ENCODE measurements around the gene KCNQ5. TPM values are rescaled to one million over a fixed set of nuclear protein-coding genes. Genes with fewer than 3 reads are reported as not detected.

Gene KCNQ5
- total and polyA plus RNA-seq, 2 donors (not counting 1 experiment from before 2014, with no cell fraction given) = 0.74 to 4.6 TPM

DNA sequence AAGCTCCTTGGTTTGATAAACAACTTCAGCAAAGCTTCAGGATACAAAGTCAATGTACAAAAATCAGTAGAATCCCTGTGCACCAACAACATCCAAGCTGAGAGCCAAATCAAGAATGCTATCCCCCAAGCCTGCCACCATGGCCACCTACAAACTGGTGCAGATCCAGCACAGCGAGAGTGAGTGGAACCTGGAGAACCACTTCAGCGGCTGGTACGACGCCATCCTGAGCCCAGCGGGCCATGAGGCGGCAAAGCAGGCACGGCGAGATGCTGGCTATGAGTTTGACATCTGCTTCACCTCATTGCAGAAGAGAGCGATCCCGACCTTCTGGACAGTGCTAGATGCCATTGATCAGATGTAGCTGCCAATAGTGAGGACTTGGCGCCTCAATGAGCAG lies 433.1 kb downstream of the KCNQ5 start:
- no peak for DNase-seq (ENCODE audit: low read depth in 2 of 2)
- Histone ChIP-seq H3K4me1 (ENCODE audit: control insufficient read depth, extremely low read depth, insufficient read depth, low read length) (no peaks in the 10 kb centered on the region), H3K4me2 (ENCODE audit: extremely low read depth, insufficient read depth, low read length) (no peak overlapping the region)

DNA sequence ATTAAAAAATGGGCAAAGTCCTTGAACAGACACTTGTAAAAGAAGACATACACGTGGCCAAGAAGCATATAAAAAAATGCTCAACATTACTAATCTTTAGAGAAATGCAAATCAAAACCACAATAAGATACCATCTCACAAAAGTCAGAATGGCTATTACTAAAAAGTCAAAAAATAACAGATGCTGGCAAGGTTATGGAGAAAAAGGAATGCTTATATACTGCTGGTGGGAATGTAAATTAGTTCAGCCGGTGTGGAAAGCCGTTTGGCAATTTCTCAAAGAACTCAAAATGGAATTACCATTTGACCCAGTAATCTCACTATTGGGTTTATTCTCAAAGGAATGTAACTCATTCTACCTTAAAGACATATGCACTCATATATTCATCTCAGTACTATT lies 436.9 kb downstream of the KCNQ5 start:
- Histone ChIP-seq H4K20me1 (ENCODE audit: control insufficient read depth, extremely low read depth, insufficient read depth, low read length) (no peaks in the 10 kb centered on the region), H2AFZ (ENCODE audit: low read length) (no peak overlapping the region), H3K9ac (ENCODE audit: insufficient read depth, low read length) (no peak overlapping the region), H3K4me3 (replicated peaks in 1 of 4; ENCODE audit: control extremely low read depth in 1 of 4, insufficient read depth in 1 of 4, low read depth in 3 of 4, low read length in 4 of 4) (no peak overlapping the region), H3K4me2 (ENCODE audit: extremely low read depth, insufficient read depth, low read length) (no peak overlapping the region), H3K9me3 (ENCODE audit: control insufficient read depth, insufficient read depth, low read depth, low read length) (no peaks in the 10 kb centered on the region), H3K36me3 (ENCODE audit: control insufficient read depth, insufficient read depth, low read length) (no peaks in the 10 kb centered on the region), H3K27ac (ENCODE audit: insufficient read depth, low read length) (no peak overlapping the region), H3K27me3 (ENCODE audit: control insufficient read depth, insufficient read depth, low read length) (no peaks in the 10 kb centered on the region), H3K79me2 (ENCODE audit: control insufficient read depth, insufficient read depth, low read length) (no peaks in the 10 kb centered on the region), H3K4me1 (ENCODE audit: control insufficient read depth, extremely low read depth, insufficient read depth, low read length) (no peaks in the 10 kb centered on the region)
- TF ChIP-seq CTCF (conservative IDR thresholded peaks at IDR 0.05 in 1 of 2, IDR thresholded peaks at IDR 0.05 in 1 of 2; ENCODE audit: low read depth in 1 of 2, low read length in 2 of 2) (no peak), EZH2 (IDR thresholded peaks at IDR 0.05; ENCODE audit: low read length, missing control alignments) (no peak)
- DNase-seq (ENCODE audit: low read depth in 2 of 2) = peak in 1 of 2 donors; percentile 86

More for the DNA sequence above, 433.1 kb downstream of the KCNQ5 start:
- Histone ChIP-seq H3K4me3 (replicated peaks in 1 of 4; ENCODE audit: control extremely low read depth in 1 of 4, insufficient read depth in 1 of 4, low read depth in 3 of 4, low read length in 4 of 4) (no peak overlapping the region), H3K36me3 (ENCODE audit: control insufficient read depth, insufficient read depth, low read length) (no peaks in the 10 kb centered on the region), H3K9me3 (ENCODE audit: control insufficient read depth, insufficient read depth, low read depth, low read length) (no peaks in the 10 kb centered on the region), H4K20me1 (ENCODE audit: control insufficient read depth, extremely low read depth, insufficient read depth, low read length) (no peaks in the 10 kb centered on the region), H3K27ac (ENCODE audit: insufficient read depth, low read length) (no peak overlapping the region), H3K27me3 (ENCODE audit: control insufficient read depth, insufficient read depth, low read length) (no peaks in the 10 kb centered on the region), H3K9ac (ENCODE audit: insufficient read depth, low read length) (no peak overlapping the region), H2AFZ (ENCODE audit: low read length) (no peak overlapping the region), H3K79me2 (ENCODE audit: control insufficient read depth, insufficient read depth, low read length) (no peaks in the 10 kb centered on the region)
- TF ChIP-seq CTCF (conservative IDR thresholded peaks at IDR 0.05 in 1 of 2, IDR thresholded peaks at IDR 0.05 in 1 of 2; ENCODE audit: low read depth in 1 of 2, low read length in 2 of 2) = no peak
- TF ChIP-seq EZH2 (IDR thresholded peaks at IDR 0.05; ENCODE audit: low read length, missing control alignments) = no peak

DNA sequence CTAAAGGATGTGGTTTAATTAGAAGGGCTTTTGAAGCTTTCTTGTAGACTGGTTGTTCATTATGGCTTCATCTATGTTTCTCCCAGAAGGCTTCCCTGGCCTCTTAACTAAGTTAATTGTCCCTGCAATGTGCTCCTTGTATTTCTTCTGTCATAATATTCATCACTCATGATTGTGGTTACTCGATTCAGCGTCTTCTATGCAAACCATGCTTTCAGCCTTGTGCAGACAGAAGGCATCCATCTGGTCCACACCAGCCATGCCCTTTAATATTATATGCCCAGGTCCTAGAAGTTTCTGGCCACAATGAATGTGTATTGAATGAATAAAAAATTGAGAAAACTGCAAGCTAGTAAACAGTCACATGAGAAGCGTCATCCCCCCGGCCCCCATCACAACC lies 440.3 kb downstream of the KCNQ5 start:
- no peaks in the 10 kb centered on the region for H4K20me1 ChIP-seq (ENCODE audit: control insufficient read depth, extremely low read depth, insufficient read depth, low read length)
- peak; percentile 9 to 62 for DNase-seq (ENCODE audit: low read depth in 2 of 2)
- H3K9ac ChIP-seq (ENCODE audit: insufficient read depth, low read length) = no peak overlapping the region
- no peak overlapping the region for H3K4me3 ChIP-seq (replicated peaks in 1 of 4; ENCODE audit: control extremely low read depth in 1 of 4, insufficient read depth in 1 of 4, low read depth in 3 of 4, low read length in 4 of 4)
- H2AFZ ChIP-seq (ENCODE audit: low read length) = no peak overlapping the region
- H3K4me2 ChIP-seq (ENCODE audit: extremely low read depth, insufficient read depth, low read length) = no peak overlapping the region
- no peak for TF ChIP-seq CTCF (conservative IDR thresholded peaks at IDR 0.05 in 1 of 2, IDR thresholded peaks at IDR 0.05 in 1 of 2; ENCODE audit: low read depth in 1 of 2, low read length in 2 of 2)
- H3K27ac ChIP-seq (ENCODE audit: insufficient read depth, low read length) = no peak overlapping the region
- H3K9me3 ChIP-seq (ENCODE audit: control insufficient read depth, insufficient read depth, low read depth, low read length) = no peaks in the 10 kb centered on the region
- no peaks in the 10 kb centered on the region for H3K27me3 ChIP-seq (ENCODE audit: control insufficient read depth, insufficient read depth, low read length)
- no peaks in the 10 kb centered on the region for H3K4me1 ChIP-seq (ENCODE audit: control insufficient read depth, extremely low read depth, insufficient read depth, low read length)
- no peaks in the 10 kb centered on the region for H3K79me2 ChIP-seq (ENCODE audit: control insufficient read depth, insufficient read depth, low read length)
- no peaks in the 10 kb centered on the region for H3K36me3 ChIP-seq (ENCODE audit: control insufficient read depth, insufficient read depth, low read length)
